ENCODE results near the gene ABHD1.

The ABHD1 gene

DNA sequence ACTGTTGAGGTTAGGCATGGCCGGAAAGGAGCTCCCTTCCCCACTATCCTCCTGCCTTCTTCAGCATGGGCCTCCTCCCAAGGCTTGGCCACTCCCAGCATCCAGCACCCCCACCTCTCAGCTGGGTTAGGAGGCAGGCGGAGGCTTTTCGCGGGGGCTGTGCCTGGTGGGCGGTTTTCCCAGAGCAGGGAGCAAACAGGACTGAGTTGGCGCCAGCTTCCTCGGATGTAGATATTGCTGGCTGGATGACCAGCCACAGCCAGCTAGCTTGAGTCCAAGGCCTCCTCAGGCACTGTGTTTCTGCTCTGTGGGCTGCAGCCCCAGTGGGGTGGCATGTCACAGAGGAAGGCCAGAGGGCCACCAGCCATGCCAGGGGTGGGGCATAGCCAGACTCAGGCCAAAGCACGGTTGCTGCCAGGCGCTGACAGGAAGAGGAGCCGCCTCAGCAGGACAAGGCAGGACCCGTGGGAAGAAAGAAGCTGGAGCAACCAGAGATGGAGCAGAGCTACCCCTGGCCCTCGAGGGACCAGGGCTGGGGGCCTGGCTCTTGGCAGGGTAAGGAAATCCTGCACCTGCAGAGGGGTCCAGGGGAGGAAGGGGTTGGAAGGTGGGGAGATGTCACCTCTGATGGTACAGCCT, 25.3 kb downstream of the ABHD1 start, which contains the start of gene TCF23:
Gene TCF23 (plus strand): TSS at position 204 of the 639 bp plus-strand sequence. CDS start 130 bp downstream, at position 334.
- TF ChIP-seq REST (IDR thresholded peaks at IDR 0.05; ENCODE audit: insufficient read depth in 1 of 2, low read depth in 2 of 2, low read length in 2 of 2) (no peak), TAF1 (IDR thresholded peaks at IDR 0.05; ENCODE audit: borderline replicate concordance, insufficient read depth, low read length) (no peak), FOXP2 (optimal IDR thresholded peaks at IDR 0.05; ENCODE audit: borderline replicate concordance, extremely low read depth, extremely low read length, insufficient read depth) (no peak), POLR2AphosphoS5 (IDR thresholded peaks at IDR 0.05; ENCODE audit: low read depth, low read length) (no peak), SIN3A (IDR thresholded peaks at IDR 0.05; ENCODE audit: borderline replicate concordance, insufficient read depth, low read length) (no peak)

DNA sequence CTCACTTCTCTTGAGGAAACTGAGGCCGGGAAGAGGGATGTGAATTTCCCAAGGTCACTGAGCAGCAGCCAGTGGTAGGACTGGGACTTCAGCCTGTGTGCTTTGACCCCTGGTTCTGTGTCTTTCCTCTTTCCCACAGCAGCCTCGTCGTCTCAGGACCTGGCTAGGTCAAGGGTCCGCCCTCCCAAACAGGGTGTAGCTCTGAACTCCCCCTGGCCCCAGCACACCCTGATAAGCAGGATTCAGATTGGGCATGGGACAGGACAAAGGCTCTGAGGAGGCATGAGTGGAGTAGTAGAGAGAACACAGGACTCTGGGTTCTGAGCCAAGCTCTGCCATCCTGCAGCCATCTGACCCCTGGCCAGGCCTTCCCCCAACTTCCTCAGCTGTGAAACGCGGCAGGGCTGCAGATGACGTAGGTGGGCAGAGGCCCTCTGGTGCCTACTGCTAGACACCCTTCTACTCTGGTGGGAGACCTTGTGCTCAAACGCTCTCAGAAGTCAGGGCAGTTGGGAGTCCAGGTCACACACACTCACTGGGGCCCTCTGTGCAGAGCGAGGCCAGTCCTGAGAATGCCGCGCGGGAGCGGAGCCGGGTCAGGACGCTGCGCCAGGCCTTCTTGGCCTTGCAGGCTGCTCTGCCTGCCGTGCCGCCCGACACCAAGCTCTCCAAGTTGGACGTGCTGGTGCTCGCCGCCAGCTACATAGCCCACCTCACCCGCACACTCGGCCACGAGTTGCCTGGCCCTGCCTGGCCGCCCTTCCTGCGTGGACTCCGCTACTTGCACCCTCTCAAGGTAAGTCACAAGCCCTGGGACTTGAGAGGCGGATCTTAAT, 26.2 kb downstream of the ABHD1 start:
- TF ChIP-seq TAF1 (IDR thresholded peaks at IDR 0.05; ENCODE audit: borderline replicate concordance, insufficient read depth, low read length), result no peak

- no peak for TF ChIP-seq POLR2AphosphoS5 (IDR thresholded peaks at IDR 0.05; ENCODE audit: low read depth, low read length)
- no peak for TF ChIP-seq REST (IDR thresholded peaks at IDR 0.05; ENCODE audit: insufficient read depth in 1 of 2, low read depth in 2 of 2, low read length in 2 of 2)
- no peak for TF ChIP-seq TAF1 (IDR thresholded peaks at IDR 0.05; ENCODE audit: borderline replicate concordance, insufficient read depth, low read length)
- TF ChIP-seq SIN3A (IDR thresholded peaks at IDR 0.05; ENCODE audit: borderline replicate concordance, insufficient read depth, low read length), result no peak
These were observed 27.1 kb downstream of the ABHD1 start for GRCh38 chr2:27150639-27151230.

DNA sequence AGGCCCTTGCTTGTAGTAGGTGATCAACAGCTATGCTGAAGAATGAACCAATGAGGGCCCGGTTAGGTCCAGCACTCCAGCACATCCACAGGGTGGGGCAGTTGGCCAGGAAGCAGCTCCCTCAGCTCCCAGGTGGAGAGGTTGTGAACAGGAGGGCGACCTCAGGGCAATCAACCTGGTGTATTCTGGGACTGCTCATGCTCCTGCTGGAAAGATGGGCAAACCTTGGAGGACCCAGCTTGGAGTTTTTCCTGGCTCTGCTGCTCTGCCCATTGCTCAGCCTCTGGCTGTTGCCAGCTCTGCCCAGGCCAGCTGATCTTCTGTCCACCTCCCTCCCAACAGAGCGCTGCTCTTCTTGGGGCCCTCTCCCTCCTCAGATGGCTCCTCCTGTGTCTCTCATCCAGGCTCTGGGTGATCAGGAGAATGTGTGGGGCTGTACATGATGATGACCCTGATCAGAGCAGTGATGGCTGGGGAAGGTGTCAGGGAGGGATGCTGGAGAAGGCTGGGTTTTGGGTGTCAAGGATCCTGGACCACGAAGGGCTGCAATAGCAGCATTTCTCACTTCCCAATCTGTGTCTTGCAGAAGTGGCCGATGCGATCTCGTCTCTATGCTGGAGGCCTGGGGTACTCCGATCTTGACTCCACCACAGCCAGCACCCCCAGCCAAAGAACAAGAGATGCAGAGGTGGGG, 28.6 kb downstream of the ABHD1 start:
- TF ChIP-seq REST (IDR thresholded peaks at IDR 0.05; ENCODE audit: insufficient read depth in 1 of 2, low read depth in 2 of 2, low read length in 2 of 2) (no peak), TAF1 (IDR thresholded peaks at IDR 0.05; ENCODE audit: borderline replicate concordance, insufficient read depth, low read length) (no peak), SIN3A (IDR thresholded peaks at IDR 0.05; ENCODE audit: borderline replicate concordance, insufficient read depth, low read length) (no peak), FOXP2 (optimal IDR thresholded peaks at IDR 0.05; ENCODE audit: borderline replicate concordance, extremely low read depth, extremely low read length, insufficient read depth) (no peak)

DNA sequence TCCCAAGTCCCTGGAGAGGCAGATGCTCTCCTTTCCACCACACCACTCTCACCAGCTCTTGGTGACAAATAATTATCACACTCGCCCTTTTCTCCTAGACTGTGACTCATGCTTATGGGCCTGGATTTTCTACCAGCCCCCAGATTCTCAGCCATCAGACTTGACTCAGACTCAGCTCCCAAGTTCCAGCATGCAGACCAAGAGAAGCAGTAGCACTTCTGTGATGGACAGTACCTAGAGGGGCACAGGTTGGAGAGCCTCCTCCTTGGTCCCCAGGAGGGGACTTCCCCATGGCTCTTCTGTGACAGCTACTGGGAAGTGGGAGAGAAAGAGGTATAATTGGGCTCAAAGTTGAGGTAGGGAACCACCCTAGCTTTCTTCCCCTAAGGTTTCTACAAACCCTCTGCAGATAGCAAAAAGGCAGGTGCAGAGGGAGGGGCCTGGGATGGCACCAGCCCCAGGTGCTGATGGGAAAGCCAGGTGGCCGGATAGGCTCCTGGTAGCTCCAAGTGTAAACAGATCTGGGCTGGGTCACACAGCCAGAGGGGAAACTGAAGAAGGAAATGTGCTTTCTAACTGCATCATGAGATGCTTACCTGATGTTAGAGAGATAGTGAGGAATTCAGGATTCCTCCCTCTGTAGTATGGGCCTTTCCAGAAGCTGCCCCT, 29.3 kb downstream of the ABHD1 start:
- no peak for TF ChIP-seq FOXP2 (optimal IDR thresholded peaks at IDR 0.05; ENCODE audit: borderline replicate concordance, extremely low read depth, extremely low read length, insufficient read depth)
- no peak for TF ChIP-seq SIN3A (IDR thresholded peaks at IDR 0.05; ENCODE audit: borderline replicate concordance, insufficient read depth, low read length)
- no peak for TF ChIP-seq POLR2AphosphoS5 (IDR thresholded peaks at IDR 0.05; ENCODE audit: low read depth, low read length)
- no peak for TF ChIP-seq TAF1 (IDR thresholded peaks at IDR 0.05; ENCODE audit: borderline replicate concordance, insufficient read depth, low read length)
- no peak for TF ChIP-seq REST (IDR thresholded peaks at IDR 0.05; ENCODE audit: insufficient read depth in 1 of 2, low read depth in 2 of 2, low read length in 2 of 2)

All from PFSK-1 (cell line).